ENCODE data around the gene SUSD1.

DNA sequence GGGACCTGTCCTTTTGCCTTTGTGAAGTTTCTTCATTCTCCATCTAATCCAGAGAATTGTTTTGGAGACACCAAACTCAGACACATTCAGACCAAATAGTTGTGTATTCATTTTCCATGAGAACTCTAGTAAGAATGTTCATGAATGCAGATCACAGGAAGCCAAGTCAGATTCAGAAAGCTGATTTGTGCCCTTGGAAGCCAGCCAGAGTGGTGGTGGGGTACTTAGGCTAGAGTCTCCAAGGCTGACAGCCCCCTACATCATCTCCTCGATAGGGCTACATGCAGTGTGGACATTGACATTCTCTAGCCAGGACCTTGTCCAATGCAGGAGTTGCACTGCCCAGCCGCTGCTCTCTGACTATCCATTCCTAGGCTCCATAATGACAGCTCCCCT, 140.9 kb downstream of the SUSD1 start:
- TF ChIP-seq, protein P1, sequence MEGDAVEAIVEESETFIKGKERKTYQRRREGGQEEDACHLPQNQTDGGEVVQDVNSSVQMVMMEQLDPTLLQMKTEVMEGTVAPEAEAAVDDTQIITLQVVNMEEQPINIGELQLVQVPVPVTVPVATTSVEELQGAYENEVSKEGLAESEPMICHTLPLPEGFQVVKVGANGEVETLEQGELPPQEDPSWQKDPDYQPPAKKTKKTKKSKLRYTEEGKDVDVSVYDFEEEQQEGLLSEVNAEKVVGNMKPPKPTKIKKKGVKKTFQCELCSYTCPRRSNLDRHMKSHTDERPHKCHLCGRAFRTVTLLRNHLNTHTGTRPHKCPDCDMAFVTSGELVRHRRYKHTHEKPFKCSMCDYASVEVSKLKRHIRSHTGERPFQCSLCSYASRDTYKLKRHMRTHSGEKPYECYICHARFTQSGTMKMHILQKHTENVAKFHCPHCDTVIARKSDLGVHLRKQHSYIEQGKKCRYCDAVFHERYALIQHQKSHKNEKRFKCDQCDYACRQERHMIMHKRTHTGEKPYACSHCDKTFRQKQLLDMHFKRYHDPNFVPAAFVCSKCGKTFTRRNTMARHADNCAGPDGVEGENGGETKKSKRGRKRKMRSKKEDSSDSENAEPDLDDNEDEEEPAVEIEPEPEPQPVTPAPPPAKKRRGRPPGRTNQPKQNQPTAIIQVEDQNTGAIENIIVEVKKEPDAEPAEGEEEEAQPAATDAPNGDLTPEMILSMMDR (IDR thresholded peaks at IDR 0.05; ENCODE audit: insufficient read depth, low read length, poor library complexity, severe bottlenecking), result no peak
- TF ChIP-seq EZH2phosphoT487 (conservative IDR thresholded peaks at IDR 0.05; ENCODE audit: low read length), result no peak

Measured in SU-DHL-6 (cell line).